ENCODE measurements around the gene COL4A5.

Gene COL4A5

GRCh38 chrX:108726748-108727147, 287.1 kb downstream of the COL4A5 start:
- TF ChIP-seq POLR2AphosphoS5 (IDR thresholded peaks at IDR 0.05; ENCODE audit: low read depth, low read length) (no peak), SIN3A (IDR thresholded peaks at IDR 0.05; ENCODE audit: borderline replicate concordance, insufficient read depth, low read length) (no peak), REST (IDR thresholded peaks at IDR 0.05; ENCODE audit: insufficient read depth in 1 of 2, low read depth in 2 of 2, low read length in 2 of 2) (no peak), FOXP2 (optimal IDR thresholded peaks at IDR 0.05; ENCODE audit: borderline replicate concordance, extremely low read depth, extremely low read length, insufficient read depth) (no peak), TAF1 (IDR thresholded peaks at IDR 0.05; ENCODE audit: borderline replicate concordance, insufficient read depth, low read length) (no peak)

GRCh38 chrX:108731153-108731552, 291.5 kb downstream of the COL4A5 start:
- TF ChIP-seq REST (IDR thresholded peaks at IDR 0.05; ENCODE audit: insufficient read depth in 1 of 2, low read depth in 2 of 2, low read length in 2 of 2) (no peak), POLR2AphosphoS5 (IDR thresholded peaks at IDR 0.05; ENCODE audit: low read depth, low read length) (no peak)

- TF ChIP-seq POLR2AphosphoS5 (IDR thresholded peaks at IDR 0.05; ENCODE audit: low read depth, low read length) (no peak), TAF1 (IDR thresholded peaks at IDR 0.05; ENCODE audit: borderline replicate concordance, insufficient read depth, low read length) (no peak), REST (IDR thresholded peaks at IDR 0.05; ENCODE audit: insufficient read depth in 1 of 2, low read depth in 2 of 2, low read length in 2 of 2) (no peak), SIN3A (IDR thresholded peaks at IDR 0.05; ENCODE audit: borderline replicate concordance, insufficient read depth, low read length) (no peak), FOXP2 (optimal IDR thresholded peaks at IDR 0.05; ENCODE audit: borderline replicate concordance, extremely low read depth, extremely low read length, insufficient read depth) (no peak)
Measured at GRCh38 chrX:108732630-108733321, 293.1 kb downstream of the COL4A5 start.

- no peak for TF ChIP-seq FOXP2 (optimal IDR thresholded peaks at IDR 0.05; ENCODE audit: borderline replicate concordance, extremely low read depth, extremely low read length, insufficient read depth)
- TF ChIP-seq POLR2AphosphoS5 (IDR thresholded peaks at IDR 0.05; ENCODE audit: low read depth, low read length): no peak
- TF ChIP-seq SIN3A (IDR thresholded peaks at IDR 0.05; ENCODE audit: borderline replicate concordance, insufficient read depth, low read length): no peak
Measured at GRCh38 chrX:108734426-108734825, 294.8 kb downstream of the COL4A5 start.

- no peak for TF ChIP-seq FOXP2 (optimal IDR thresholded peaks at IDR 0.05; ENCODE audit: borderline replicate concordance, extremely low read depth, extremely low read length, insufficient read depth)
- TF ChIP-seq SIN3A (IDR thresholded peaks at IDR 0.05; ENCODE audit: borderline replicate concordance, insufficient read depth, low read length): no peak
- no peak for TF ChIP-seq REST (IDR thresholded peaks at IDR 0.05; ENCODE audit: insufficient read depth in 1 of 2, low read depth in 2 of 2, low read length in 2 of 2)
- no peak for TF ChIP-seq TAF1 (IDR thresholded peaks at IDR 0.05; ENCODE audit: borderline replicate concordance, insufficient read depth, low read length)
- no peak for TF ChIP-seq POLR2AphosphoS5 (IDR thresholded peaks at IDR 0.05; ENCODE audit: low read depth, low read length)
Measured at GRCh38 chrX:108735091-108735678, 295.5 kb downstream of the COL4A5 start.
